ENCODE measurements around the gene CACNB1.

GRCh38 chr17:39229274-39229913 is 31.9 kb upstream of the CACNB1 start:
- no peak for TF ChIP-seq POLR2AphosphoS5 (IDR thresholded peaks at IDR 0.05)
- no peak for TF ChIP-seq CTCF (IDR thresholded peaks at IDR 0.05)
- TF ChIP-seq POLR2A (IDR thresholded peaks at IDR 0.05): no peak
